Measurements from ENCODE around the gene EGFL7. TPM values are rescaled to one million over a fixed set of nuclear protein-coding genes. Genes with fewer than 3 reads are reported as not detected.
A peak's percentile ranks its signal among the peaks of the same experiment; 100 is the strongest.
"Not testable (repeated sequence)": the region's sequence is repeated elsewhere in the genome, so short reads cannot be mapped to it uniquely, and the experiment has no call there.

Gene EGFL7
- total RNA-seq, 5 donors from 2014 or later (not counting 1 experiment from before 2014, with no cell fraction given): 0.43 to 1.9 (median 1.1) TPM

DNA sequence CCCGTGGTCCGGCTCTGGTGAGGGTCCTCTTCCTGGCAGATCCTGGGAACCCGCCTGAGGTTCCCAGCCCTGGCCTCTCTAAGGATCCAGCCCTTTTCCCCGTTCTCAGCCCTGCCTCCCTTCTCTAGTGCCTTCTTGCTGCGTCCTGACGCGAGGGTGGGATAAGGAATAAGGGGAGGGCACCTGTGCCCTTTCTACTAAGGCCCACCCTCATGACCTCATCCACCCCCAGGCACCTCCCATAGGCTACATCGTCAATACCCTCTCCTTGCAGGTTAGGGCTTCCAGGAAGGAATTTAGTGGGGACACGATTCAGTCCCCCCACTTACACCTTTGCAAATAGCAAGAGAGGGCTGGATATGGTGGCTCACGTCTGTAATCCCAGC lies 38.9 kb downstream of the EGFL7 start:
- ATAC-seq (replicated peaks in 1 of 4) (no peak), DNase-seq (no peak)
- Histone ChIP-seq H3K4me1 (ENCODE audit: control insufficient read depth in 1 of 2, extremely low read depth in 1 of 2, insufficient read depth in 2 of 2, low read length in 2 of 2) (peaks cover 0 to 17% of the 10 kb centered on the region in 2 experiments), H3K9me3 (no peaks in the 10 kb centered on the region), H3K27me3 (replicated peaks in 1 of 2; ENCODE audit: control insufficient read depth in 2 of 2, extremely low read depth in 1 of 2, insufficient read depth in 2 of 2, low read length in 1 of 2) (peaks cover 0 to 43% of the 10 kb centered on the region in 2 experiments), H3K27ac (ENCODE audit: low read length) (no peak overlapping the region), H3K36me3 (ENCODE audit: control insufficient read depth in 2 of 2, extremely low read depth in 1 of 2, insufficient read depth in 1 of 2, low read length in 1 of 2) (no peaks in the 10 kb centered on the region), H3K4me3 (ENCODE audit: control insufficient read depth in 1 of 2, extremely low read depth in 1 of 2, low read length in 1 of 2) (no peak overlapping the region)
- Mint-ChIP-seq H3K27ac (no peak overlapping the region), H3K36me3 (no peaks in the 10 kb centered on the region), H3K4me1 (peaks cover 15 to 22% (median 16%) of the 10 kb centered on the region in 3 donors), H3K4me3 (peak overlapping the region; percentile 68 to 80 (median 75)), H3K27me3 (peaks cover 0 to 13% of the 10 kb centered on the region in 2 donors), H3K9me3 (no peaks in the 10 kb centered on the region)
- 0% methylated on average over 2 of the region's 10 CpGs for WGBS (ENCODE audit: insufficient coverage)
- ChIA-PET CTCF (interaction anchor here in 1 of 2 donors (1.1 kb wide), 1 partner anchor 28 kb away, joined by 4 read pairs; no protein-coding TSS in a partner anchor), POLR2A (no interaction called here)

DNA sequence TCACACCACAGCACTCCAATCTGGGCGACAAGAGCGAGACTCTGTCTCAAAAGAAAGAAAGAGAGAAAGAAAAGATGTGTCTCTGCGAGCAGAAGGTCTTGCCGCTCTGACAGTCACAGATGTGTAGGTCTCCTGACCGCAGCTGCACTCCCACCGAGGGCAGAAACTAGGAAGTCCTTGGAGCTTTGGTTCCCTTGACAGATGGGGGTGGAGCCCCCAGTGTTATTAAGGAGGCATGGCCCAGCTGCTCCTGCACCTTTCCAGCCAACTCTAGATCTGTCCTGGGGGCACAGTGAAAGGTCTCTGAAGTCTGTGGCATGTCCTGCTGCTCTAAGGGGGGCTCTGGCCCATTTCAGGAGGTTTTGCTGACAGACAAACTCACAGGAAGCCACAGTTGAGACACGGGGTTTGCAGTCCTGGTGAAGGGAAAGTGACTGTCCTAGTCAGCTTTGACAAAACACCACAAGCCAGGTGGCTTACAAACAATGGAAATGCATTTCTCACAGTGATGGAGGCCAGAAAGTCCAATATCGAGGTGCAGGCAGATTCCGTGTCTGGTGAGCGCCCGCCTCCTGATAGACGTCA lies 40.7 kb downstream of the EGFL7 start:
- Histone ChIP-seq H3K9me3 (no peaks in the 10 kb centered on the region), H3K27ac (ENCODE audit: low read length) (no peak overlapping the region), H3K4me3 (ENCODE audit: control insufficient read depth in 1 of 2, extremely low read depth in 1 of 2, low read length in 1 of 2) (no peak overlapping the region), H3K27me3 (replicated peaks in 1 of 2; ENCODE audit: control insufficient read depth in 2 of 2, extremely low read depth in 1 of 2, insufficient read depth in 2 of 2, low read length in 1 of 2) (peaks cover 0 to 37% of the 10 kb centered on the region in 2 experiments), H3K4me1 (ENCODE audit: control insufficient read depth in 1 of 2, extremely low read depth in 1 of 2, insufficient read depth in 2 of 2, low read length in 2 of 2) (peaks cover 0 to 17% of the 10 kb centered on the region in 2 experiments), H3K36me3 (ENCODE audit: control insufficient read depth in 2 of 2, extremely low read depth in 1 of 2, insufficient read depth in 1 of 2, low read length in 1 of 2) (no peaks in the 10 kb centered on the region)
- POLR2A ChIA-PET: no interaction called here
- no peaks in the 10 kb centered on the region for H3K9me3 Mint-ChIP-seq
- no peak overlapping the region for H3K4me3 Mint-ChIP-seq
- H3K36me3 Mint-ChIP-seq: no peaks in the 10 kb centered on the region
- WGBS (ENCODE audit: insufficient coverage): 46% methylated on average over 6 of the region's 12 CpGs
- peaks cover 0 to 11% of the 10 kb centered on the region in 2 donors for H3K27me3 Mint-ChIP-seq
- no peak overlapping the region for H3K27ac Mint-ChIP-seq
- peaks cover 15 to 17% (median 16%) of the 10 kb centered on the region in 3 donors for H3K4me1 Mint-ChIP-seq
- ATAC-seq (replicated peaks in 1 of 4) (no peak), DNase-seq (no peak)
- CTCF ChIA-PET: no interaction called here

DNA sequence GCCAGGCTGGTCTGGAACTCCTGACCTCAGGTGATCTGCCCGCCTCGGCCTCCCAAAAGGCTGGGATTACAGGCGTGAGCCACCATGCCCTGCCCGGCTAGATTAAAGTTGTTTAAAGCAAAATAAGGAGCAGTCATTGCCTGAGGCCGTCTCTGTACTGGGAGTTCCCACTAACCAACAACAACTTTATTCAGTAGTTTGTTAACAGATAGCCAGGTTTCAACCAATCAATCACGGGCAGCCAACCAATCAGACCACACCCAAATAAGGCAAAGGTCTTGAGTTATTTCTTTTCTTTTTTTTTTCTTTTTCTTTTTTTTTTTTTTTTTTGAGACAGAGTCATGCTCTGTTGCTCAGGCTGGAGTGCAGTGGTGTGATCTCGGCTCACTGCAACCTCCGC lies 42.0 kb downstream of the EGFL7 start:
- POLR2A ChIA-PET; ATAC-seq (replicated peaks in 1 of 4); H3K36me3 ChIP-seq (ENCODE audit: control insufficient read depth in 2 of 2, extremely low read depth in 1 of 2, insufficient read depth in 1 of 2, low read length in 1 of 2); DNase-seq; H3K9me3 ChIP-seq; H3K4me3 ChIP-seq (ENCODE audit: control insufficient read depth in 1 of 2, extremely low read depth in 1 of 2, low read length in 1 of 2); H3K9me3 Mint-ChIP-seq; H3K36me3 Mint-ChIP-seq; H3K27ac ChIP-seq (ENCODE audit: low read length); H3K4me3 Mint-ChIP-seq; H3K27ac Mint-ChIP-seq; CTCF ChIA-PET: not testable (repeated sequence)
- Histone ChIP-seq H3K4me1 (ENCODE audit: control insufficient read depth in 1 of 2, extremely low read depth in 1 of 2, insufficient read depth in 2 of 2, low read length in 2 of 2) (peaks cover 0 to 17% of the 10 kb centered on the region in 2 experiments), H3K27me3 (replicated peaks in 1 of 2; ENCODE audit: control insufficient read depth in 2 of 2, extremely low read depth in 1 of 2, insufficient read depth in 2 of 2, low read length in 1 of 2) (peaks cover 0 to 38% of the 10 kb centered on the region in 2 experiments)
- WGBS (ENCODE audit: insufficient coverage): 100% methylated on average over 3 of the region's 8 CpGs
- Mint-ChIP-seq H3K4me1 (peaks cover 15 to 17% (median 16%) of the 10 kb centered on the region in 3 donors), H3K27me3 (peaks cover 0 to 13% of the 10 kb centered on the region in 2 donors)

DNA sequence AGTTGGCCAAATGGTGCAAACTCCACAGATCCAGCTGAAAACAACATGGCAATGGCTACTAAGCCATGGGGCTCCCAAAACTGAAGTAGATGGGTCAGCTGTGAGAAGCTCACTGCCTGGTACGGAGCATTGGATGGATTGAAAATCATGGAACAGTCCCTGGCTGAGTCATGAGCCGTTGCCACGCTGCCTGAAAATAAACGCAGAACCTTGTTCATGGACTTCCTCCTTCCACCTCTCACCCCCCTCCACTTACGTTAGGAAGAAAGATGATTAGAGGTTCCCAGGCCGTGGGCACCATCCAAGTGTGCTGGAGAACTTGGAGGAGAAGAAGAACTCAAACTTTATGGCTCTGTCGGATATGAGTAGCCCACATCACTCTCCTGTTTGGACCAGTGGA lies 42.8 kb downstream of the EGFL7 start:
- H3K36me3 ChIP-seq (ENCODE audit: control insufficient read depth in 2 of 2, extremely low read depth in 1 of 2, insufficient read depth in 1 of 2, low read length in 1 of 2): no peaks in the 10 kb centered on the region
- WGBS (ENCODE audit: insufficient coverage): no CpG with 5 or more reads among the region's 7 CpGs
- H3K36me3 Mint-ChIP-seq: no peaks in the 10 kb centered on the region
- ATAC-seq (replicated peaks in 1 of 4): no peak
- H3K27me3 ChIP-seq (replicated peaks in 1 of 2; ENCODE audit: control insufficient read depth in 2 of 2, extremely low read depth in 1 of 2, insufficient read depth in 2 of 2, low read length in 1 of 2): peaks cover 0 to 38% of the 10 kb centered on the region in 2 experiments
- ChIA-PET CTCF (interaction anchor here in 1 of 2 donors (1.1 kb wide), 1 partner anchor 24 kb away, joined by 3 read pairs; no protein-coding TSS in a partner anchor), POLR2A (no interaction called here)
- no peaks in the 10 kb centered on the region for H3K9me3 Mint-ChIP-seq
- H3K9me3 ChIP-seq: no peaks in the 10 kb centered on the region
- H3K4me1 Mint-ChIP-seq: peaks cover 10 to 12% (median 11%) of the 10 kb centered on the region in 3 donors
- peaks cover 4 to 20% of the 10 kb centered on the region in 2 donors for H3K27me3 Mint-ChIP-seq
- H3K27ac Mint-ChIP-seq: no peak overlapping the region
- no peak overlapping the region for H3K27ac ChIP-seq (ENCODE audit: low read length)
- no peak overlapping the region for H3K4me3 ChIP-seq (ENCODE audit: control insufficient read depth in 1 of 2, extremely low read depth in 1 of 2, low read length in 1 of 2)
- H3K4me3 Mint-ChIP-seq: no peak overlapping the region
- DNase-seq: no peak
- H3K4me1 ChIP-seq (ENCODE audit: control insufficient read depth in 1 of 2, extremely low read depth in 1 of 2, insufficient read depth in 2 of 2, low read length in 2 of 2): peaks cover 0 to 12% of the 10 kb centered on the region in 2 experiments

DNA sequence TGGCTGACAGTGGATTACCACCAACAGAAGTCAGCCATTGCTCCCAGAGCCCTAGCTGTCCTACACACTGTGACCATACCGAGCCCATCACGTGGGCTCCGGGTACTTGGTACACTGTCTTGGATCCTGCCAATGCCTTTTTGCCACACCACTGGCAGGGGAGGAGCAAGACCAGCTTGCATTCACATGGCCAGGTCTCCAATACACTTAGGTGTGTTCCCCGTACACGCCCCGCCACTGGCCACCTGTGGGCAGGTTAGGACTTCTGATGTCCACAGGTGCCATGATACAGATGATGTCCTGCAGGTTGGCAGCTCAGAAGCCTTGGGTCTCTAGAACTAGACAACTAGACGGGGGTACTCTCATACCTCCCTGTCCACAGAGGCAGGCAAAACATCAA lies 44.3 kb downstream of the EGFL7 start:
- DNase-seq (no peak), ATAC-seq (replicated peaks in 1 of 4) (no peak)
- H3K27ac ChIP-seq (ENCODE audit: low read length): no peak overlapping the region
- Mint-ChIP-seq H3K36me3 (no peaks in the 10 kb centered on the region), H3K4me3 (no peak overlapping the region), H3K27me3 (peaks cover 8 to 33% of the 10 kb centered on the region in 2 donors), H3K4me1 (peaks cover 4 to 11% (median 7%) of the 10 kb centered on the region in 3 donors), H3K27ac (no peak overlapping the region), H3K9me3 (no peaks in the 10 kb centered on the region)
- H3K36me3 ChIP-seq (ENCODE audit: control insufficient read depth in 2 of 2, extremely low read depth in 1 of 2, insufficient read depth in 1 of 2, low read length in 1 of 2): no peaks in the 10 kb centered on the region
- no peaks in the 10 kb centered on the region for H3K9me3 ChIP-seq
- no peak overlapping the region for H3K4me3 ChIP-seq (ENCODE audit: control insufficient read depth in 1 of 2, extremely low read depth in 1 of 2, low read length in 1 of 2)
- ChIA-PET POLR2A (no interaction called here), CTCF (no interaction called here)
- WGBS (ENCODE audit: insufficient coverage): 99% methylated on average over 7 of the region's 7 CpGs
- peaks cover 0 to 40% of the 10 kb centered on the region in 2 experiments for H3K27me3 ChIP-seq (replicated peaks in 1 of 2; ENCODE audit: control insufficient read depth in 2 of 2, extremely low read depth in 1 of 2, insufficient read depth in 2 of 2, low read length in 1 of 2)
- peaks cover 0 to 7% of the 10 kb centered on the region in 2 experiments for H3K4me1 ChIP-seq (ENCODE audit: control insufficient read depth in 1 of 2, extremely low read depth in 1 of 2, insufficient read depth in 2 of 2, low read length in 2 of 2)

DNA sequence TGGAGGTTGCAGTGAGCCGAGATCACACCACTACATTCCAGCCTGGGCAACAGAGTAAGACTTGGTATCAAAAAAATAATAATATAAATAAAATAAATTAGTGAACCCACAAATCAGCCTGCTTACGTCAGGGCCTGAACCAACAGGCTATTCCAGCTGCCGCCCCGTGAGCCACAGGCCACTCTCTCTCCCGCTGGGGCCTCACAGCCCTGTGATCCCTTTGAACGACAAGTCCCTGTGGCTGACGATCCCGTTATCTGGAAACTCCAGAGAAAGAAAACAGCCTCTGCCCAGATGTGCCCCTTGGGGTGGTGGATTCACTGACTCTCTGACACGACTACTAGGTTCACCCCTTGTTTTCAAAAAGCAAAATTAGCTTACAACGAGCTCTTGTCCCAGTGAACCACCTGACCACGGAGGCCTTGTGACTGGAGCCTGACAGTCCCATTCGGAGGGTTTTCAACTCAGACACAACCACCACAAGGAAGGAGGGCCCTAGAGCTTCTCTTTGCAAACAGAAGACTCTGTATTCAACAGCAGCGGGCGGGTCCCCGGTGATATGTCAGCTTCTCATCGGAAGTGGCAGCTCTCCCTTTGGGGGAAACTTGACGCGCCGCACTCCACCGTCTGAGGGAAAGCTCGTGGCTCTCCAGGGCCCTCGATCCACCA lies 45.3 kb downstream of the EGFL7 start:
- peaks cover 4 to 11% (median 7%) of the 10 kb centered on the region in 3 donors for H3K4me1 Mint-ChIP-seq
- no peak overlapping the region for H3K4me3 Mint-ChIP-seq
- POLR2A ChIA-PET: no interaction called here
- Histone ChIP-seq H3K4me3 (ENCODE audit: control insufficient read depth in 1 of 2, extremely low read depth in 1 of 2, low read length in 1 of 2) (no peak overlapping the region), H3K9me3 (no peaks in the 10 kb centered on the region), H3K27me3 (replicated peaks in 1 of 2; ENCODE audit: control insufficient read depth in 2 of 2, extremely low read depth in 1 of 2, insufficient read depth in 2 of 2, low read length in 1 of 2) (peaks cover 0 to 44% of the 10 kb centered on the region in 2 experiments), H3K27ac (ENCODE audit: low read length) (no peak overlapping the region), H3K36me3 (ENCODE audit: control insufficient read depth in 2 of 2, extremely low read depth in 1 of 2, insufficient read depth in 1 of 2, low read length in 1 of 2) (no peaks in the 10 kb centered on the region), H3K4me1 (ENCODE audit: control insufficient read depth in 1 of 2, extremely low read depth in 1 of 2, insufficient read depth in 2 of 2, low read length in 2 of 2) (peaks cover 0 to 10% of the 10 kb centered on the region in 2 experiments)
- CTCF ChIA-PET: interaction anchor here in 1 of 2 donors (0.6 kb wide), 1 partner anchor 66 kb away, joined by 3 read pairs; no protein-coding TSS in a partner anchor
- no peak overlapping the region for H3K27ac Mint-ChIP-seq
- no peaks in the 10 kb centered on the region for H3K9me3 Mint-ChIP-seq
- ATAC-seq (replicated peaks in 1 of 4) (no peak), DNase-seq (no peak)
- 88% methylated on average over 20 of the region's 22 CpGs for WGBS (ENCODE audit: insufficient coverage)
- H3K36me3 Mint-ChIP-seq: no peaks in the 10 kb centered on the region
- H3K27me3 Mint-ChIP-seq: peaks cover 8 to 33% of the 10 kb centered on the region in 2 donors

Measured in T-cell (primary cell).